UCSD-AML1 (cell line): ENCODE measurements around the gene TNFSF15.

Experiments used
- DNase-seq: peaks from one replicate; lab custom pipeline; 2025; ENCODE audit not compliant: unreplicated experiment; lab: John Stamatoyannopoulos, UW

The TNFSF15 gene

DNA sequence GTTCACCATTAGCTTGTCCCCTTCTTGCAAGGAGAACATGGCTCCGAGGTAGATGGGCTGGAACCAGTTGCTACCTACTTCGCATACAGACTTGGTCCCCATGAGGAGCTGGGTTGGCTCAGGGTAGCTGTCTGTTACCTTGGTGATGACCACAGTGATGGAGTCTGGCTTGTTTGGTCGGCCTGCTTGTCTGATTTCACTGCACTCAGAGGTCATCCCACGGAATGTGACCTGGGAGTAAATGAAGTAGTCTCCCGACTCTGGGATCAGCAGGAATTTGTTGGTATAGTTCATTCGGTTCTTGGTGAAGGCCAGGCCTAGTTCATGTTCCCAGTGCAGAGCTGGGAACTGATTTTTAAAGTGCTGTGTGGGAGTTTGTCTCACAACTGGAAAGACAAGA is 15.3 kb downstream of the TNFSF15 start:
- DNase-seq: no peak

GRCh38 chr9:114789006-114789405 is 16.8 kb downstream of the TNFSF15 start:
- DNase-seq: no peak

DNA sequence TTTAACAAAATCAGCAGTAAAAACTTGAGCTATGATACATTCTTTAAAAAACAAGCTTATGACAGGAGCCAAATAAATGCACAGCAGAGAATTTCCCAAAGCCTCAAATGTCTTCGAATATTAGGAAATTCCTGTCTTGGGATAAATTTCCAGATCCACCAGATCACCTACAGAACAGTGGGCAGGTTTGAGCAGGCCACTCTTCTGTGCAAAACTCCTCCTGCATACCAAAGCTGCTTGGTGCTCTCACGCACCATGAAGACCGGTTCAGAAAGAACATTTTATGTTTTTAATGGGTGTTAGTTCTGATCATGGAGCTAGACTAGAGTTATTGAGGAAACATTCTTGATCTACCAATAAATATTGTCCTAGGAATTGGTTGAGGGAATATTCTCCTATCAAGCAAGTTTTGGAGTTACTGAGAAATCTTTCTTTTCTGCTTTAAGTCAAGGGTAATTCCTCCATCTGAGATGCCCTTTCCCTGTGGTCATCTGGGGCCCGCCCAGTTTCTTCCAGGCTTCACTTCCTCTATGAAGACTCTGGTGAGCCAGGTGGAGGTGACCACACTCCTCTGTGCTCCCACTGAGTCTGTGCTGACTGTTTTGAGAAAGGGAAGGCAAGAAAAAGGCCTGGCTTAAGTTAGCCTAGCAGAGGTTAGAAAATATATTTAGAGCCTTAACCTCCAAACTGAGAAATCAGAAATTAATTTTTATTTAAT is 17.9 kb downstream of the TNFSF15 start:
- no peak for DNase-seq

DNA sequence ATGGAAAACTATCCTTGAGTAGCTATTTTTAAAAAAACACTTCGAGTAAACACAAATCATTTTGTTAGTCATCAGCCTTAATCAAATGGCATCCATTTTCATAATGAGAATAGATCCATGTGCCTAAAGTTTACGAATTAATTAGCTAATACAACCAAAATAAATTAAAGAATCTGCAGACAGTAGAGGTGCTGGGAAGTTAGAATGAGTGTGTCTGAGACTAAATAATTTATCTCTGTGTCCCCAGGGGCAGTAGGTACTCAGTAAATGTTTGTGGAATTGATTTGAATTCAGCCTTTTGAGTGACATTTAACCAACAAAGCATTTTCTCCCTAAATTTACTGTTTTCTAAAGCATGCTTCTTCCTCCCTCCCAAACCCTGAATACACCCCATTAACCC is 18.6 kb downstream of the TNFSF15 start:
- DNase-seq: no peak

DNA sequence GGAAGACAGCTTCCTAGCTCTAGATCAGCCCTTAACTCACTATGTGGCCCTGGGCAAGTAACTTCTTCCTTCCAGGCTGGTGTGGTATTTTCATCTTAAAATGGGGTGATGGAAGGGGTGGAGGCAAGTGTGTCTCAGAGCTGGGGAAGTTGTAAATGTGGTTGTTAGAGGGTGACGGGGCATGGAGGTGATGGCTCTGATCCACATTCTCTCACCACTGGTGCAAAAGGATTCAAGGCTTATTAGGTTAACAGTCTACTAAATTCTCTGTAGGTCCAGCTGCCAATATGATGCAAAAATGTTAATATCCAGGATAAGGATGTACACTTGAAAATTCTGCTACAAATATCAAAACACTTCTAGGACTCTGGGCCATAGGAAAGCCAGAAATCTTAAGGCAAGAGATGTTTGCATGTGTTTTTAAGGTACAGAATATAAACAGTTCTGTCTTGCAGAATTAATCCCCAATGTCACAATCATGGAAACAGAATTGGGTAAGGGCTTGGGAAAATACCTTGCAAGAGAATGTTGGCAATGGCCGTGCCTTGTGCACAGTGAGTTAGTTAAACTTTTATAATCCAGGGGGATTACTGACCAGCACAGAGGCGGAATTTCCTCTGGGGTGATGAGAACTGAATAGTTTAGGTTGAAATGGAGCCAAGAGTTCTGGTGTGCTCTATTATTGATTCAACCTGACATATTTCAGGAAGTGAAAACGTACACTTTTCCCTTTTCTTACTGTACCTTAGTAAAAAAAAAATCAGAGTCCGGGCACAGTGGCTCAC is 19.8 kb downstream of the TNFSF15 start:
- no peak for DNase-seq

DNA sequence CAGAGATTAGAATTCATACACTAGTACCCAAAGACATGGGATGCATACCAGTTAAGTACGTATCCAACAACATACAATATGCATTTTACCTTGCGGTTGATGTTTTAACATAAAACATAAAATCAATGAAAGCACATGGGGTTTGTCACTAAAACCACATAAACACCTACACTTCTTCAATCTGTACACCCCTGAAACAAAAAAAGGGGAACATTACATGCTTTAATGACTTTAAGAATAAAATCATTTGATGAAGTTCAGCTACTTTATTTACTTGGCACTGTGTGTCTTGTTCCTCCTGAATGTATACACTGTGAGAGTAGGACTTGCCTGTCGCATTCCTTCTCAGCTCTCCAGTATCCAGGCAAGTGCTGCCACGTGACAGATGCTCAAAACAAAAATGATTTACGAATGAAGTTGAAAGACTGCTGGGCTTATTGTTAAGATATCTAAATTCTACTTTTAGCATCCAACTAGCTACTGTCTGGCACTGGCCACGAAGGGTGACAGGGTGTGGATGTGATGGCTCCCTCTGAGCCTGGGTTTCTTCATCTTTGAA is 21.0 kb downstream of the TNFSF15 start:
- DNase-seq: no peak

DNA sequence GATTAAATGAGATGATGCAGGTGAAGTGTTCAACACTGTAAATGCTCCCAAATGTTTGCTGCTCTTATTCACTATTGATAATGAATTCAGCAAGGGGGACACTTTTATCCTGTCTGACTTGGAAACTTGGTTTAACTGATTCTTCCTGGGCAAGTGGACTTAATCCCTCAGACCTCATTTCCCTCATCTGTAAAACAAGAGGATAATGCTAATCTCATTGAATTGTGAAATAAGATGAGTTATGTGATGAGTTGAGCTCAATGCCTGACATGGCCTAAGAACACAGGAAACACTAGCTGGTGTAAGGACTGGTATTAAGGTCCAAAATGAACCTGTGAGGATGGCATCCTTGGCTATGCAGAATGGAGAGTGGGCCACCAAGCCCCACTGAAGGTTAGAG is 23.3 kb downstream of the TNFSF15 start:
- DNase-seq: no peak

DNA sequence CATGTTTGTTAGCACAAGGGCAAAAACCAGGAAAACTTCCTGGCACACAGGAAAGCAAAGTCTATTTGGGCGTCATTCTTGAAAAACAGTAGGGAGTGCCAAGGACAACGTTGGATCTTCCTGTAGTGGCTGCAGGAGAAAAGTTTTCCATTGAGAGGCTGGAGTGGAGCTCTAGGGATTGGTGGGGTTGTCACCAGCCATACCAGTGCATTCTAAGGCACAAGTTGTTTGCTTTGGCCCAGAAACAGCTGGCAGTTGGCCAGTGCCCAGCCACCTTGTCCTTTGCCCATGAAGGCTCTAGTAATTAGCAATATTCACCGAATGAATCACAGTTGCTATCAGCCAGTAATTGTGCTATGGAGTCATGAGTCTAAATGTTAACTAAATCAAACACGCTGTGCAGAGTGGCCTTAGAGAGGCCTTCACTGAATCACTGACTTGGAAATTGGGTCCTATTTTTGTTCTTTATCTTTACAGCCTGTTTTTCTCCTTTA is 26.4 kb downstream of the TNFSF15 start:
- DNase-seq: no peak

DNA sequence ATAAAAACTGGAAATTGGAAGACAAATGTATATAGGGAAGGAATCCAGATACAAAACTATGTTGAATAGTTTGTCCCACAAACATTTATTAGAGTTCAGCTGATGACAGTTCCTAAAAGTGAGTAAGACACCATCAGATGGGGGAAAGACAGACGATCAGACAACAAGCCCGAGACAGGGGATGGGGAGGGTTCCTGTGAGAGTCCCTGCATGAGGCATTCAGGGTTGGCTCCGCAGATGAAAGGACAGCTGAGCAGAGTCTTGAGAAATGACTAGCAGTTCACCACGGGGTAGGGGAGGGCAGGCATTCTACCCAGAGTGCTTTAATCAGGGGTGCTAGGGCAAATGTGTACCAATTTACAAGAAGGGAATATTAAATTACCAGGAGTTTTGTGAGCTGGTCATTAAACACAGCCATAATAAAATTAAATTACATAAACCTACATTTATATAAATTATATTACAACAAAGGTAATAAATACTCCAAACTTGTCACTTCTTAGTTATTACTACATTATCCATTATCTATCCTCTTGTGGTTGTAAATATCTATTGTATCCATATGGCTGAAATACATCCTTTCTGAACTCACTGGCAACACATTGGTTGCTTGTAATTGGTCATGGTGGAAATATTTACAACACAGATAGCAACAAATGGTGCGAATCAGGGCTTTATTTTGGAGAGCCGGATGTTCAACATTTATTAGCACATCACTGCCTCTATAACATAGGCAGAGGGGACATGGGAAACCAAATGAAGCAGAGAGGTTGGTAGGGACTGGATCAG is 27.8 kb downstream of the TNFSF15 start:
- DNase-seq: no peak

DNA sequence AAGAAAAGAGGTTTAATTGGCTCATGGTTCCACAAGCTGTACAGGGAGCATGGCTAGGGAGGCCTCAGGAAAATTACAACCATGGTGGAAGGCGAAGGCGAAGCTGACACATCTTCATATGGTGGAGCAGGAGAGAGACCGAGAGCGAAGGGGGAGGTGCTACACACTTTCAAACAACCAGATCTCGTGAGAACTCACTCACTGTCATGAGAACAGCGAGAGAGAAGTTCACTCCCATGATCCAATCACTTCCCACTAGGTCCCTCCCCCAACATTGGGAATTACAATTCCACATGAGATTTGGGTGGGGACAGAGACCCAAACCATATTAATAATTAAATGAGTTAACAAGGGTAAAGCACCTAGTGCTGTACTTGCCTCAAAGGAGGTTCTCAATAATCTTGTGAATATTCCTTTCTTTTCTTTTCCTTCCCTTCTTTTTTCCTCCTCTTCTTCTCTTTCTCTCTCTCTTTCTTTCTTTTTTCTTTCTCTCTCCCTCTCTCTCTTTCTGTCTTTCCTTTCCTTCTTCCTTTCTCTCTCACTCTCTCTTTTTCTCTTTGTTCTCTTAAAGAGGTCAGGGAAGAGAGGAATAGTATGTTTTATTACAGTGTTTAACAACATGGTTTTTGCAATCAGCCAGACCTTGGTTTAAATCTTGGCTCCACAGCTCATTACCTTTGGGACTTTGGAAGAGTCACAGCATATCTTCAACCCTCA is 29.0 kb downstream of the TNFSF15 start:
- no peak for DNase-seq

DNA sequence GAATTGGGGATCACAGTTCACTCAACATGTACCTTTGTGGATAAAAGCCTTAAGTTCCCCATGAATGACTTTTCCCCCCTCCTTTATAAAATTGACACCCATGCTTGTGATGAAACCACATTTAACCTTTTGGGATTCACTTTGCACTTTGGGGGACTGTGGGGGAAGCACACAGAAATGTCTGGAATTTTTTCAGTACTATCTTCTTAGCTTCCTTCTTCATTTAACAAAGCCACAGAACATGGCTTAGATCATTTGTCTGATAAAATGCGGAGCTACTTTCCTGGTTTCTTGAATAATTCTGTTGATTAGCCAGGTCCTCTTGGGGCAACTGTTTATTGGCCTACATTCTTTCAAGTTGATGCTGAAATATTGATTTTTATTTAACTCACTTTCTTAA is 29.9 kb downstream of the TNFSF15 start:
- DNase-seq: no peak

GRCh38 chr9:114775121-114775520 is 30.7 kb downstream of the TNFSF15 start:
- no peak for DNase-seq

DNA sequence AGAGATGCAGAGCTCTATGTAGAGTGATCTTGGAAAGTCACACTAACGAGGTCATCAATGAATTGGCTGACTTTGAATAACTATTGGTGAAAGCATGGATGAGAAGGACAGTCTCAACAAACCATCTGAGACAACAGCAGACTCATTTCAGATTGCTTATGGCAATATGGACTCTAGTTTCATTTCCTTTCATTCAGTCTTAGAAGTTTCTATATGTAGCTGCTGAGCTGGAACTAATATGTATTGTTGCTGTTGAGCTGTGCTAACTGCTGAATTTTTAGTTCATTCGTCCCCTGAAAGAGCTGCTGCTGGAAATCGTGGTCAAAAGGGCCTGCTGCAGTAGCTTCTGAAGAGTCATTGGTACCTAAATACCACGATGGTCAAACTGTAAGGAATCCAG is 31.3 kb downstream of the TNFSF15 start:
- DNase-seq: no peak

DNA sequence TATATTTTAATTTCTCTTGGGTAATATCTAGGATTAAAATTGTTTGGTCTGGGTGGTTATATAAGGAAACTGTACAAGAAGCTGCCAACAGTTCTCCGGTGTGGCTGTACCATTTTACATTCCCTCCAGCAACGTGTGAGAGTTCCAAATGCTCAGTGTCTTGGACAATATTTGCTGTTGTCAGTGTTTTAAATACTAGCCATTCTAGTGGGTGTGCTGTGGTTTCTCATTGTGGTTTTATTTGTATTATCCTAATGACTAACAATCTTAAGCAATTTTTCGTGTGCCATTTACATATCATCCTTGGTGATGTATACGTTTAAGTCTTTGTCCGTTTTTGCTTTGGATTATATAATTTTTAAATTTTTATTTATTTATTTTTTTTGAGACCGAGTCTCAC is 34.0 kb downstream of the TNFSF15 start:
- DNase-seq: no peak

- no peak for DNase-seq
Measured at GRCh38 chr9:114770991-114771390, 34.8 kb downstream of the TNFSF15 start.

GRCh38 chr9:114769624-114770023 is 36.2 kb downstream of the TNFSF15 start:
- DNase-seq: no peak

DNA sequence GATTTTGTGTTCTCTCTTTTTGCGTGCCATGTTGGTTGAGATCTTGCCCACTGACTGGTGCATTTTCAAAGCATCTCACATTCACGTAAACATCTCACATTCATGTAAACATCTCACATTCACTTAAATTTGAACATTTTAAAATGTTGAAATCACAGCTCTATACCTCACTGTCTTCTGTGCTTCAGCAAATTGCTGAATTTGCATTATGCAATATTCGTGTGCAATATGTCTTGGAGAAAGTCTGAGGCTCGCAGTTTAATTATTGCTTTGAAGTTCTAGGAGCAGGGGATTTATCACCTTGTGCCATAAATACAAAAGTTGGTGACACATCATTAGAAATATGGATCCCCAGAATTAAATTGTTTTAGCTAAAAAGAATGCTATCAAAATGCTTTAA is 42.6 kb downstream of the TNFSF15 start:
- no peak for DNase-seq

DNA sequence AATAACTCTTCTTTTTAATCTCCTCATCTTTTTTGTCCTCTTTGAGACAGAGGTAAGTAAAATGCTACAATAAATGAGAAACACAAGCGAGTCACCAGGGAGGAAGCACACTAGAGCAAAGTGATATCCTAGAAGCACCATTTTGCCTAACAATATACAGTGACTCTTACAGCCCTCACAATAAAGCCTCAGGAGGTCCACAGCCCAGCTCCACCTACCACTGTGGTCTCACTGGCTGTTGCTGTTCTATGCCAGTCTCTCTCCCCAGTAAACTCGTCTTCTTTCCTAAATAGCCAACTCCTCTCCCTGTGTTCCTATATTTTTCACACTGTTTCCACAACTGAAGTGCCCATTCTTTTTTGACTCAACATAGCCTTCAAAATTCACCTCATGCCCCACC is 44.3 kb downstream of the TNFSF15 start:
- DNase-seq: no peak

GRCh38 chr9:114759512-114760341 is 46.1 kb downstream of the TNFSF15 start:
- DNase-seq: no peak

DNA sequence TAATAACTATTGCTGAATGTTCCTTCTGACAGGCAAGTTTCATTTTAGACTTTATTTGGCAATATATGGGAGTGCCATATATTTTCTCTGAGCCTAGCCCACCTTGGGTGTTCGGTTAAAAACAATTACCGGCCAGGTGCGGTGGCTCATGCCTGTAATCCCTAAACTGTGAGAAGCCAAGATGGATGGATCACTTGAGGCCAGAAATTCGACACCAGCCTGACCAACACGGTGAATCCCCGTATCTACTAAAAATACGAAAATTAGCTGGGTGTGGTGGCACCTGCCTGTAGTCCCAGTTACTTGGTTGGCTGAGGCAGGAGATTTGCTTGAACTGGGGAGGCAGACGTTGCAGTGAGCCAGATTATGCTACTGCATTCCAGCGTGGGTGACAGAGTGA is 47.9 kb downstream of the TNFSF15 start:
- DNase-seq: no peak
